GM18867 (cell line): ENCODE results near the gene RER1.

ENCODE experiments used
- ATAC-seq: cut with Tn5 transposase; IDR thresholded peaks from one replicate; pipeline ENCODE4 v1.9.1; 2021; ENCODE audit warnings: mild to moderate bottlenecking, moderate library complexity; ENCODE audit not compliant: unreplicated experiment

RER1 gene

DNA sequence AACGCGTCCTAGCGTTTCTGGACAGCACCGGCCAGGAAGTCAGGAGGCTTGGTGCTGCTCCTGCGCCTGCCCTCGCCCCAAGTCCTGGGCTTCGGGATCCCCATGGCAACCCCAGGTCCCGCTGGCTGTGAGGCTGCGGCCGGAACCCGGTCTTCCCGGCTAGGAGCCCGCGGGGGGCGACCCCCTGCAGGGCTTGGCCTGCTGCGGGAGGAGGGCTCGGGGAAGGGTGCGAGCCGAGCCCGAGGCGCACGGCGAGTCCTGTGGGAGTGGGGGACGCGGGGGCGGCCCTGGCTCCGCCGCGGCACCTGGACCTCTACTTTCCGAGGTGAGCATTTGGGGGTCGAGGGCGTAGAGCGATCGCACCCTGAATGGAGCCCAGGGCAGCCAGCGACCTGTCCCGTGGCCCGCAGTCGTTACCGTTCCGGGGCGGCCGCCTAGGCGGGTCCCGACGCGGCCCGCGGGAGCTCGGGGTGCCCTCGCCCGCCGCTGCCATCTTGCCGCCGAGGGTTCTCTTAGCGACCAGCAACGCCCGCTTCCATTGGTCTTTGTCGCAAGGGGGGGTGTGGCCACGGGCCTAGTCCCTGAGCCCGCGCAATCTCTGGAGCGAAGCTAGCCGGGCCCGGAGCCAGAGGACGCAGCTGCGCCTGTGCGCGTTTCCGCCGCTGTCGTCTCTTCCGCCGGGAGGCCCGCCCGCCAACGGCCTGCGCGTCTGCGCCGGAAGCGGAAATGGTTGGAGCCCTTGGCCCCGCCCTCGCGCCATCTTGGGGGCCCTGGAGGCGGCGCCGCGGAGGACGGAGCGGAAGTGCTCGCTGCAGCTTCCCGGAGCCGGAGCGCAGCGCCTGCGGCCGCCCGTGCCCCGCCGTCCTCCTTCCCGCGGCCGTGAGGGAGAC is at the start of gene RER1, which contains the start of gene MORN1:
Gene RER1, plus strand, starts transcription at position 801 of the 890 bp plus-strand sequence. CDS start 3,950 bp downstream, outside the sequence.
Gene MORN1, minus strand, starts transcription at position 514 of the 890 bp plus-strand sequence. Its CDS starts 21 bp downstream, at position 493.
- ATAC-seq: peak; percentile 86

DNA sequence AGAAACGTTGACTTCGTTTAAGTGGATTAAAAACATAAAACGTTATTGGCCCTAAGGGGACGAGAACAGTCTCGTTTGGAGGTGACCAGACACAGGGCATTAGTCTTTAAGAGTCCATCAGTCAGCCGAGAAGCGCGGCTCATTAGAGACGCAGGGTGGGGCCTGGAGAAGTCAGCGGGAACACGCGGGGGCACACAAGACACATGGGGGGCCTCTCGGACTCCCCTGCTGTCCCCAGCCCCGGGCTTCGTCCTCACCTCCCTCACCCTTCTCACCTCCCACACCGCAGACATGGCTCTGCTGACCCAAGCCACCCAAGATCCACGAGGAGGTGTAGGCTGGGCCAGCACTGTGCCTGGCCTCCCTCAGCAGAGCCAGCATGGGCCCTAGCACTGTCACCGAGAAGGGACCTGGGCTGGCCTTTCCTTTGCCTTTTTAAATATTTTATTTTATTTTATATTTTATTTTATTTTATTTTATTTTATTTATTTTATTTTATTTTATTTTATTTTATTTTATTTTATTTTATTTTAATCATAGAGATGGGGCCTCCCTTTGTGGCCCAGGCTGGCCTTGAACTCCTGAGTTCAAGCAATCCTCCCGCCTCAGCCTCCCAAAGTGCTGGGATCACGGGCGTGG is 49.1 kb upstream of the RER1 start:
- ATAC-seq: no peak

GRCh38 chr1:2343023-2343935 is 48.4 kb upstream of the RER1 start:
- no peak for ATAC-seq

- ATAC-seq: no peak
Observed at GRCh38 chr1:2344121-2344681, 47.4 kb upstream of the RER1 start.

DNA sequence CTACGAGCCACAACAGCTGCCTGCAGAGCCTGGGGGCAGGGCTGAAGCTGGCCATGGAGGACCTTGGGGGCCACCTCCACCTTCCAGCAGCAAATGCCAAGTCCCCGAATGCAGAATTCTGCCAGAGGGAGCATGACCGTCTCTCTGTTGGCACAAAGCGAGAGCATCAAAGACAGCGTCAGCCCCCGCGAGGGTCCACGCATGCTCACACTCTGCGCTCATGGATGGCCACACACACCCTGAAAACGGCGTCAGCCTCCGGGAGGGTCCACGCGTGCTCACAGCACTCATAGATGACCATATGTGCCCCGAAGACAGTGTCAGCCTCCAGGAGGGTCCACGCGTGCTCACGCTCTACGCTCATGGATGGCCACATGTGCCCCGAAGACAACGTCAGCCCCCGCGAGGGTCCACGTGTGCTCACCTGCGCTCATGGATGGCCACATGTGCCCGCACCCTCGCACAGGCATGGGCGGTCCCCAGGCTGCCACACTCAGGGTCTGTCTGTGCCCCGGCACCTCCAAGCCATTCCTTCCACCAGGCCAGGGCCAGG is 46.8 kb upstream of the RER1 start:
- no peak for ATAC-seq

GRCh38 chr1:2345297-2346075 is 46.2 kb upstream of the RER1 start:
- no peak for ATAC-seq

DNA sequence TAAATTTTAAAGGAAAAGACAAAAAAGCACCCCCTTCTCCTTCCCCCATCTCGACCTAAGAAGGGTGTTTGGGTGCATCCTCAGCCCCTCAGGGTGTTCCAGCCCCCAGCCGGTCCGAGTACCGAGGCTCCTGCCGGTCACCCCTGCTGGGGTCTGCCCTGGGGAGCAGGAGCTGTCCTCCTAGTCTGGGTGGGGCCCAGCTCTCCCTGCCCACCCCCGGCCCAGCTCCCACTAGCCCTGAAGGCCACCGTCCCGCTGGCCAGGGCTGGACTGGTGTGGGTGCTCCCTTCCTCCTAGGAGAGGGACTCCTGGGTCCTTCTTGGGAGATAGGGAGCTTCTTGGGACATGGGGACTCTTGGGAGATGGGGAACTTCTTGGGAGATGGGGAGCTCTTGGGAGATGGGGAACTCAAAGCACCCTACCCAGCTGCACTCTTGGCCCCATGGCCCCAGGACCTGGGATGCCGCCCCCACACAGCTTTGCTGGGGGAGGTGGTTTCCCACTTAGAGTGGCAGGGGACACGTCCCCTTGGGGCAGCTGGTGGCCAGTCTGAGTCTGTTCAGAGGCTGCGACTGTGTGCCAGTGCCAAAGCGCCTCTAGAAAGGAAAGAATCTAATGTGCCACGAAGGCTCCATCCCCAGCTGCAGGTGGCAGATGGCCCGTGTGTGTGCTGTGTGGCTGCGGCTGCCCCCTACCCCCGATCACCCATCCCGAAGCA is 44.8 kb upstream of the RER1 start:
- no peak for ATAC-seq

GRCh38 chr1:2347409-2347785 is 44.2 kb upstream of the RER1 start:
- no peak for ATAC-seq

DNA sequence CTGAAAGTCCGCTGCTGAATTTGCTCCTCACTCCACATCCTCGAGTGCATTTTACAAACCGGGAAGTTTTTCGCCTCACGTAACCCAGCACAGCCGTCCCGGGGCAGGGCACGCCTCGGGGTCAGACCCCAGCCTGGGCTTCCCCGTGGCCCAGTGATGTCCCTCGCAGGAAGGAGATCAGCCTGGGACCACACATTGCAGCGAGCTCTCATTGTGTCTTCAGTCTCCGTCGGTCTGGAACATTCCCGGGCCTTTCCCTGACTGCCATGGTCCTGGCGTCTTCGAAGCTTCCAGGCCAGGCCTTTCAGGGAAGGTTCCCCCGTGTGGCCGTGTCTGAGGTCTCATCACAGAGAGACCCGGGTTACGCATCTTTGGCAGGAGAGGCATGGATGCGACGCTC is 43.7 kb upstream of the RER1 start:
- ATAC-seq: no peak

GRCh38 chr1:2348346-2349325 is 43.0 kb upstream of the RER1 start:
- ATAC-seq: no peak

- no peak for ATAC-seq
Observed at GRCh38 chr1:2349806-2350205, 41.8 kb upstream of the RER1 start.

GRCh38 chr1:2350501-2350900 is 41.1 kb upstream of the RER1 start:
- no peak for ATAC-seq

DNA sequence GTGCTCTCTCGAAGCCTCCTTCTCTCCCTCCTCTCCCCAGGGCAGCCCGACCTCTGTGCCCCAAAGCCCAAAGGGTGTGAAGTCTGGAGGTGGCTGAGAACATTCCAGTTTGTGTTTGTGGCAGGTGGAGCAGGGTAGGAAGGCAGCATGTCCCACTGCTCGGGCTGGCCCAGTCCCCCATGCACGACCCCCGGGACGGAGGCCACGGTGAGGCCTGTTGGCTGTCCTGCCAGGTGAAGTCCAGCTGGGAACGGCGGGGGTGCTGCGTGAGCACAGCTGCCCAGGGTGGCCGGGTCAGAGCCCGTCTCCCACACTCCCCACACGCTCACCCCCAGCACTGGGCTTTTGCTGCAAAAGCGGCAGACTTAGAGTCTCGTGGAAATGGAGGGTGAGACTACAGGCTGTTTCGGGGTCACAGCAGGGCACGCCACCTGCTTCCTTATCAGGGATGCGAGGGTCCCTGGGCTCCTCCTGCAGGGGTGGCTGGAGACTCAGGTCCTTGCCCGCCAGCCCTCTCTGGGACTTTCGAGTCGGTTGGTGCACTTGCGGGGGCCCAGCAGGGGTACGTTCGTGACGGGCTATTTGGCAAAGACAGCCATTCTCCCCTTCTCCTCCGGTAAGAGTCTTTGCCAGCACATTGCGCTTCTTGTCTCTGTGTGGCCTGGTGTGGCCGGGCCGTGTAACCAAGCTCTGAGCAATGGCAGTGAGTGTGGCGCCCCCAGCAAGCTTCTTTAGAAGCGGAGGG is 40.6 kb upstream of the RER1 start:
- no peak for ATAC-seq

DNA sequence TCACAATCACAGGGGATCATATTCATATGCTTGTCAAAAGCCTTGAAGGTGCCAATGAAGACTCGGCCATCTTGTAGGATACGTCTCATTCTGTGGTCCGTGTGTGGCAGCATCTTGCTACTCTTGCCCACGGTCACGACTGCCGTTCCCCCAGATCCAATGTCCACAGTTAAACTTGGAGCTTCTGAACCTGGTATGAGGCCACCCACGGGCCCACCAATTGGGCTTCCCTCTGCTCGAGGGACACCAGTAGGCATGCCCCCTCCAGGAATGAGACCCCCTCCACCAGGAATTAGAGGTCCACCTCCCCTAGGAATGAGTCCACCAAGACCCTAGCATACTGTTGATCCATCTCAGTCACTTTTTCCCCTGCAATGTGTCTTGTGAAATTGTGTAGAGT is 39.9 kb upstream of the RER1 start:
- no peak for ATAC-seq

GRCh38 chr1:2352341-2352896 is 39.2 kb upstream of the RER1 start:
- no peak for ATAC-seq

GRCh38 chr1:2352897-2353550 is 38.6 kb upstream of the RER1 start:
- ATAC-seq: no peak
